ENCODE measurements around the gene ADGRL2.

DNA sequence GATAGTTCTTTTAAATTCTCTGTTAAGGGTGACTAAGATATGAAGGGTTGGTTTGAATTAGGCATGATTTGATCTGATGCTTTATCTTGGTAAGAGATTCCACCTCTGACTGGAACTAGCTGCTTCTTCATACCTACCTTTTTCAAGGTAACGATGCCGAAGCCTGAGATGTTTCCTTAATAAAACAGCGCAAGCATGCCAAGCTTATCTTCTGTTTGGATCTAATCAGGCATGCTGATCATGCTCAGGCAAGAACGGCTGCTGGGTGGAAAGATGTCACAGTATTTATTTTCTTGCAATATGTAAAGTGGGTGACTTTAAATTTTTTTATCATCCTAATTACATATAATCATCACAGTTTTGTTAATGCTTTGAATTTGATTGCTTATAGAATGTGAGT lies 148.7 kb downstream of the ADGRL2 start:
- TF ChIP-seq, protein P1, sequence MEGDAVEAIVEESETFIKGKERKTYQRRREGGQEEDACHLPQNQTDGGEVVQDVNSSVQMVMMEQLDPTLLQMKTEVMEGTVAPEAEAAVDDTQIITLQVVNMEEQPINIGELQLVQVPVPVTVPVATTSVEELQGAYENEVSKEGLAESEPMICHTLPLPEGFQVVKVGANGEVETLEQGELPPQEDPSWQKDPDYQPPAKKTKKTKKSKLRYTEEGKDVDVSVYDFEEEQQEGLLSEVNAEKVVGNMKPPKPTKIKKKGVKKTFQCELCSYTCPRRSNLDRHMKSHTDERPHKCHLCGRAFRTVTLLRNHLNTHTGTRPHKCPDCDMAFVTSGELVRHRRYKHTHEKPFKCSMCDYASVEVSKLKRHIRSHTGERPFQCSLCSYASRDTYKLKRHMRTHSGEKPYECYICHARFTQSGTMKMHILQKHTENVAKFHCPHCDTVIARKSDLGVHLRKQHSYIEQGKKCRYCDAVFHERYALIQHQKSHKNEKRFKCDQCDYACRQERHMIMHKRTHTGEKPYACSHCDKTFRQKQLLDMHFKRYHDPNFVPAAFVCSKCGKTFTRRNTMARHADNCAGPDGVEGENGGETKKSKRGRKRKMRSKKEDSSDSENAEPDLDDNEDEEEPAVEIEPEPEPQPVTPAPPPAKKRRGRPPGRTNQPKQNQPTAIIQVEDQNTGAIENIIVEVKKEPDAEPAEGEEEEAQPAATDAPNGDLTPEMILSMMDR (IDR thresholded peaks at IDR 0.05; ENCODE audit: insufficient read depth, low read depth, low read length): no peak
- TF ChIP-seq EZH2 (IDR thresholded peaks at IDR 0.05; ENCODE audit: insufficient read depth, low read length): no peak

Data from astrocyte (in vitro differentiated cells and primary cell).